Measurements from ENCODE around the gene TCEANC.

DNA sequence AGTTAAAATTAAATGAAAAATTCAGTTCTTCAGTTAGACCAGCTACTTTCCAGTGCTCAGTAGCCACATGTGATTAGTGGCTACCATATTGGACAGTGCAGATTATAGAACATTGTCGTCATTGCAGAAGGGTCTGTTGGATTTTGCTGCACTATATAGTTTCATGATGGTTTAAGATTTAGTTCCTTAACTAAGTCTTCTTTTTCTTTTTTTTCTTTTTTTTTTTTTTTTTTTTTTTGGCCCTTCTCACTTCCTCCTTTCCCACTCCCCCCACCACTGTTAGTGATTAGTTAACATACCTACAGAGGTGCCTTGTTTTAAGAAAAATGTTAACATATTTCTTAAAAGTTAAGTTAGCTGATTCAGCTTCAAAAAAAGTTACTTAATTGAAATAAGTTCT lies 45.0 kb downstream of the TCEANC start:
- TF ChIP-seq, protein P1, sequence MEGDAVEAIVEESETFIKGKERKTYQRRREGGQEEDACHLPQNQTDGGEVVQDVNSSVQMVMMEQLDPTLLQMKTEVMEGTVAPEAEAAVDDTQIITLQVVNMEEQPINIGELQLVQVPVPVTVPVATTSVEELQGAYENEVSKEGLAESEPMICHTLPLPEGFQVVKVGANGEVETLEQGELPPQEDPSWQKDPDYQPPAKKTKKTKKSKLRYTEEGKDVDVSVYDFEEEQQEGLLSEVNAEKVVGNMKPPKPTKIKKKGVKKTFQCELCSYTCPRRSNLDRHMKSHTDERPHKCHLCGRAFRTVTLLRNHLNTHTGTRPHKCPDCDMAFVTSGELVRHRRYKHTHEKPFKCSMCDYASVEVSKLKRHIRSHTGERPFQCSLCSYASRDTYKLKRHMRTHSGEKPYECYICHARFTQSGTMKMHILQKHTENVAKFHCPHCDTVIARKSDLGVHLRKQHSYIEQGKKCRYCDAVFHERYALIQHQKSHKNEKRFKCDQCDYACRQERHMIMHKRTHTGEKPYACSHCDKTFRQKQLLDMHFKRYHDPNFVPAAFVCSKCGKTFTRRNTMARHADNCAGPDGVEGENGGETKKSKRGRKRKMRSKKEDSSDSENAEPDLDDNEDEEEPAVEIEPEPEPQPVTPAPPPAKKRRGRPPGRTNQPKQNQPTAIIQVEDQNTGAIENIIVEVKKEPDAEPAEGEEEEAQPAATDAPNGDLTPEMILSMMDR (IDR thresholded peaks at IDR 0.05; ENCODE audit: insufficient read depth, low read length), result no peak
- TF ChIP-seq, protein P2, sequence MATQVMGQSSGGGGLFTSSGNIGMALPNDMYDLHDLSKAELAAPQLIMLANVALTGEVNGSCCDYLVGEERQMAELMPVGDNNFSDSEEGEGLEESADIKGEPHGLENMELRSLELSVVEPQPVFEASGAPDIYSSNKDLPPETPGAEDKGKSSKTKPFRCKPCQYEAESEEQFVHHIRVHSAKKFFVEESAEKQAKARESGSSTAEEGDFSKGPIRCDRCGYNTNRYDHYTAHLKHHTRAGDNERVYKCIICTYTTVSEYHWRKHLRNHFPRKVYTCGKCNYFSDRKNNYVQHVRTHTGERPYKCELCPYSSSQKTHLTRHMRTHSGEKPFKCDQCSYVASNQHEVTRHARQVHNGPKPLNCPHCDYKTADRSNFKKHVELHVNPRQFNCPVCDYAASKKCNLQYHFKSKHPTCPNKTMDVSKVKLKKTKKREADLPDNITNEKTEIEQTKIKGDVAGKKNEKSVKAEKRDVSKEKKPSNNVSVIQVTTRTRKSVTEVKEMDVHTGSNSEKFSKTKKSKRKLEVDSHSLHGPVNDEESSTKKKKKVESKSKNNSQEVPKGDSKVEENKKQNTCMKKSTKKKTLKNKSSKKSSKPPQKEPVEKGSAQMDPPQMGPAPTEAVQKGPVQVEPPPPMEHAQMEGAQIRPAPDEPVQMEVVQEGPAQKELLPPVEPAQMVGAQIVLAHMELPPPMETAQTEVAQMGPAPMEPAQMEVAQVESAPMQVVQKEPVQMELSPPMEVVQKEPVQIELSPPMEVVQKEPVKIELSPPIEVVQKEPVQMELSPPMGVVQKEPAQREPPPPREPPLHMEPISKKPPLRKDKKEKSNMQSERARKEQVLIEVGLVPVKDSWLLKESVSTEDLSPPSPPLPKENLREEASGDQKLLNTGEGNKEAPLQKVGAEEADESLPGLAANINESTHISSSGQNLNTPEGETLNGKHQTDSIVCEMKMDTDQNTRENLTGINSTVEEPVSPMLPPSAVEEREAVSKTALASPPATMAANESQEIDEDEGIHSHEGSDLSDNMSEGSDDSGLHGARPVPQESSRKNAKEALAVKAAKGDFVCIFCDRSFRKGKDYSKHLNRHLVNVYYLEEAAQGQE (IDR thresholded peaks at IDR 0.05; ENCODE audit: insufficient replicate concordance, low read depth), result no peak
- TF ChIP-seq GABPA (IDR thresholded peaks at IDR 0.05; ENCODE audit: low read depth) (no peak), POLR2AphosphoS5 (IDR thresholded peaks at IDR 0.05; ENCODE audit: low read depth) (no peak), SPI1 (IDR thresholded peaks at IDR 0.05; ENCODE audit: borderline replicate concordance, low read depth) (no peak)

All from HL-60 (cell line).